ENCODE data around the gene CTNND1. TPM values are rescaled to one million over a fixed set of nuclear protein-coding genes. Genes with fewer than 3 reads are reported as not detected.
A peak's percentile ranks its signal among the peaks of the same experiment; 100 is the strongest.

CTNND1 gene
- total RNA-seq, 1 donor from 2014 or later, result 135 TPM

DNA sequence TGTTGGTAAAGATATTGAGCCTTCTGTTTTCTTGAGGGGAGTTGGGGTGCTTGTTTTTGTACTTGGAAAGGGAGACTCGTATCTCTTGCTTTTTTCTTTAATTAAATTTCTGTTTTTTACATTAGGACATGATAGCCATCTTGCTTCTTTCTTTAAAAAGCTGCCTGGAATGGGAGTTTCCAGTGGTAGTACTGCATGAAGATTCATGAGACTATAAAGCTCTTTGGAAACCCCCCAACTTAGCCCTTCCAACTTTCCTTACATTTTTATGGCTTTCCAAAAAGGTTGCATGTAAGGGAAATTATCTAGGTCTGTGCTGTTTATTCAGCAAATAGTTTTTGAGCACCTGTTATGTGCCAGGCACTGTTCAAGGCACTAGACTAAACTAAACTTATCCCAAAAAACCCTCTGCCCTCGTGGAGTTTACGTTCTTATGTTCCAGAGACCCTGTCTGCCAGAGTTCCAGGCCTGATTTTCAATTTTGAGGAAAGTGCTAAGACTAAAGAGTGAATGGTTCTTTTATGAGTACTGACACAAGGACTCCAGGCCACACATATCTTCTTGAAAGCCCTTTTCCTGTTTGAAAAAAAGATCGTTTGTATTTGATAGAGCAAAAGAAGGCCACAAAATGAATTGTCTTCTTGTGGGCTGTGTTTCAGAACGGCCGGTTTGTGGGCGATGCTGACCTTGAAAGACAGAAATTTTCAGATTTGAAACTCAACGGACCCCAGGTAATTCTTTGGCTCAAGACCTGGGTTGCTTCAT lies 31.9 kb downstream of the CTNND1 start:
- no peaks in the 10 kb centered on the region for H3K4me1 Mint-ChIP-seq
- no peaks in the 10 kb centered on the region for H3K27me3 Mint-ChIP-seq (ENCODE audit: insufficient read depth, low read depth)
- Histone ChIP-seq H3K27ac (no peak overlapping the region), H3K9ac (no peak overlapping the region), H3K4me3 (no peak overlapping the region), H4K20me1 (ENCODE audit: low read depth) (peaks cover 60% of the 10 kb centered on the region), H3K27me3 (no peaks in the 10 kb centered on the region), H2AFZ (replicated peaks) (no peak overlapping the region), H3K4me1 (peaks cover 4% of the 10 kb centered on the region), H3K9me3 (ENCODE audit: low read depth) (no peaks in the 10 kb centered on the region), H3K79me2 (ENCODE audit: low read depth) (peaks cover 87% of the 10 kb centered on the region), H3K36me3 (peaks cover 7% of the 10 kb centered on the region), H3K4me2 (no peak overlapping the region), H3F3A (ENCODE audit: low read depth) (peaks cover 7% of the 10 kb centered on the region)
- H3K9me3 Mint-ChIP-seq, result no peaks in the 10 kb centered on the region
- DNase-seq (ENCODE audit: low spot score), result no peak
- no peak overlapping the region for H3K27ac Mint-ChIP-seq
- peaks cover 43% of the 10 kb centered on the region for H3K36me3 Mint-ChIP-seq
- H3K4me3 Mint-ChIP-seq, result no peak overlapping the region
- TF ChIP-seq, protein P1, sequence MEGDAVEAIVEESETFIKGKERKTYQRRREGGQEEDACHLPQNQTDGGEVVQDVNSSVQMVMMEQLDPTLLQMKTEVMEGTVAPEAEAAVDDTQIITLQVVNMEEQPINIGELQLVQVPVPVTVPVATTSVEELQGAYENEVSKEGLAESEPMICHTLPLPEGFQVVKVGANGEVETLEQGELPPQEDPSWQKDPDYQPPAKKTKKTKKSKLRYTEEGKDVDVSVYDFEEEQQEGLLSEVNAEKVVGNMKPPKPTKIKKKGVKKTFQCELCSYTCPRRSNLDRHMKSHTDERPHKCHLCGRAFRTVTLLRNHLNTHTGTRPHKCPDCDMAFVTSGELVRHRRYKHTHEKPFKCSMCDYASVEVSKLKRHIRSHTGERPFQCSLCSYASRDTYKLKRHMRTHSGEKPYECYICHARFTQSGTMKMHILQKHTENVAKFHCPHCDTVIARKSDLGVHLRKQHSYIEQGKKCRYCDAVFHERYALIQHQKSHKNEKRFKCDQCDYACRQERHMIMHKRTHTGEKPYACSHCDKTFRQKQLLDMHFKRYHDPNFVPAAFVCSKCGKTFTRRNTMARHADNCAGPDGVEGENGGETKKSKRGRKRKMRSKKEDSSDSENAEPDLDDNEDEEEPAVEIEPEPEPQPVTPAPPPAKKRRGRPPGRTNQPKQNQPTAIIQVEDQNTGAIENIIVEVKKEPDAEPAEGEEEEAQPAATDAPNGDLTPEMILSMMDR (IDR thresholded peaks at IDR 0.05), result no peak
- TF ChIP-seq EZH2 (IDR thresholded peaks at IDR 0.05) (no peak), EZH2phosphoT487 (IDR thresholded peaks at IDR 0.05) (no peak)

DNA sequence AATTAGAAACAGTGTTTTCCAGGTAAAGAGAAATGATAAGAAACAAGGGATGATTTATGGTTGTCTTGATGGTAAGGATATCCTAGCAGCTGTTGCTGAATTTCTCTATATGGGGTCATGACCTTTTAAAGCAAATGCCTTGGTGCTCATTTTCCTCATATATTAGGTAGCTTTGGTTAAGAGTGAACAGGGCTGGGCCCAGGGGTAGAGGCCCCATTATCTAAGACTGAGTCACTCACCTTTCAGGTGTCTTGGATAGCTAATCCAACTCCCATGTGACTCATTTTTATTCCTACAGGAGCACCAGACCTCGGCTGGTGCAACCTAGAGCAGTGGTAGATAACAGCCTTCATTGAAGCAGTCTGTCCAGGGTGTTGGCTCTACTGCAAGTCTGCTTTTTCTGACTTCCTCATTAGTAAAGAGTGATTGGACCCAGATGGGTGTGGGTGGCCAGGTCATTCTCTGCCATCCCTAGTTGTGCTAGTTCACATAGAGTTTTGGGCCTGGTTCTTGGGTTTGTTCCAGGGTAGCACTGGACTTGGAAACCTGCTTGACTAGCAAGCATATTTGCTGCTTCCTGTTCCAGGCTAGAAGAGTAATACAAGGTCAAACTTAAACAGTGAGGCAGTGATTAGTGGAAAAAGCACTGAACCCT lies 37.4 kb downstream of the CTNND1 start:
- Mint-ChIP-seq H3K9me3 (no peaks in the 10 kb centered on the region), H3K36me3 (peaks cover 36% of the 10 kb centered on the region), H3K27ac (no peak overlapping the region), H3K4me3 (no peak overlapping the region), H3K27me3 (ENCODE audit: insufficient read depth, low read depth) (peaks cover 2% of the 10 kb centered on the region), H3K4me1 (no peaks in the 10 kb centered on the region)
- H3K27me3 ChIP-seq, result no peaks in the 10 kb centered on the region
- H4K20me1 ChIP-seq (ENCODE audit: low read depth), result peaks cover 56% of the 10 kb centered on the region
- H3K4me3 ChIP-seq, result no peak overlapping the region
- H3K9me3 ChIP-seq (ENCODE audit: low read depth), result no peaks in the 10 kb centered on the region
- H3F3A ChIP-seq (ENCODE audit: low read depth), result peaks cover 32% of the 10 kb centered on the region
- peaks cover 83% of the 10 kb centered on the region for H3K79me2 ChIP-seq (ENCODE audit: low read depth)
- TF ChIP-seq EZH2phosphoT487 (IDR thresholded peaks at IDR 0.05), result no peak
- TF ChIP-seq EZH2 (IDR thresholded peaks at IDR 0.05), result no peak
- TF ChIP-seq, protein P1 (IDR thresholded peaks at IDR 0.05), result no peak
- no peak for DNase-seq (ENCODE audit: low spot score)
- H3K9ac ChIP-seq, result no peak overlapping the region
- peaks cover 34% of the 10 kb centered on the region for H3K36me3 ChIP-seq
- no peak overlapping the region for H2AFZ ChIP-seq (replicated peaks)
- H3K4me2 ChIP-seq, result no peak overlapping the region
- peaks cover 4% of the 10 kb centered on the region for H3K4me1 ChIP-seq
- peak overlapping the region; percentile 53 for H3K27ac ChIP-seq

DNA sequence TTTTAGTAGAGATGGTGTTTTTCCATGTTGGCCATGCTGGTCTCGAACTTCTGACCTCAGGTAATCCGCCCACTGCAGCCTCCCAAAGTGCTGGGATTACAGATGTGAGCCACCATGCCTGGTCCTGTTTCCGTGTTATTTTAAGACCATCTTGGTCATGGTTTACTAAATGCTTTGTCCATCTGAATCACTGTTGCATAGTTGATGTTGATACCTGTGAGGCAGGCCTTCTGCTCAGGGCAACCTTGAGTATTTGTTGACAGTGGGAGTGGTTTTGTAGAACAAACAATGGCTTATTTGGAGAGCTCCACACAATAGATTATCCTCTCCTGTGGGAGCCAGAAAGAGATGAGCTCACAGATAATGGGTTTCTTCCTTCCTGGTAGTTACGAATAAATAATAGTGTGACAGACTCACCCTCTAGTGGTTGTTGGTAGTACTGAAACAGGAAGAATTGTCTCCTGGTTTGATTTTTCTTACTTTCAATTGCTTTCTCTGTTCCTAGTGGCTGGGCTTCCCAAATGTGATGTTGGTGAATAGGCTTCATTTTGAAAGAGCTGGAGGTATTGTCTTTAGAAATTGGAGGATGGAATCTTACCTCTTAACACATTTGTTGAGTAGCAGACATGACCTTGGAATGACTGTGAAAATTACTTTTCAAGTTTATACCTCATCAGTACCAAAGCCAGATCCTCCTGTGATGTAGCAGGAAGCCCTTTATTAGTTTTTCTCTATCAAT lies 39.0 kb downstream of the CTNND1 start:
- Mint-ChIP-seq H3K27me3 (ENCODE audit: insufficient read depth, low read depth) (peaks cover 2% of the 10 kb centered on the region), H3K4me1 (no peaks in the 10 kb centered on the region), H3K4me3 (no peak overlapping the region), H3K9me3 (no peaks in the 10 kb centered on the region), H3K27ac (no peak overlapping the region), H3K36me3 (peaks cover 38% of the 10 kb centered on the region)
- Histone ChIP-seq H3K79me2 (ENCODE audit: low read depth) (peaks cover 67% of the 10 kb centered on the region), H3K9ac (no peak overlapping the region), H3K4me3 (no peak overlapping the region), H3K27ac (no peak overlapping the region), H4K20me1 (ENCODE audit: low read depth) (peaks cover 48% of the 10 kb centered on the region), H3K4me2 (no peak overlapping the region), H3F3A (ENCODE audit: low read depth) (peaks cover 32% of the 10 kb centered on the region), H3K36me3 (peaks cover 37% of the 10 kb centered on the region), H3K27me3 (no peaks in the 10 kb centered on the region), H2AFZ (replicated peaks) (no peak overlapping the region), H3K9me3 (ENCODE audit: low read depth) (no peaks in the 10 kb centered on the region), H3K4me1 (peaks cover 4% of the 10 kb centered on the region)
- DNase-seq (ENCODE audit: low spot score), result peak; percentile 83
- TF ChIP-seq EZH2phosphoT487 (IDR thresholded peaks at IDR 0.05) (no peak), EZH2 (IDR thresholded peaks at IDR 0.05) (no peak)
- TF ChIP-seq, protein P1 (IDR thresholded peaks at IDR 0.05), result peak; percentile 88
